Kidney tubule cell (primary cell): ENCODE results near the gene IQSEC1.
"Not testable (repeated sequence)": the region's sequence is repeated elsewhere in the genome, so short reads cannot be mapped to it uniquely, and the experiment has no call there.

Experiments
- DNase-seq: peaks from one replicate; pipeline ENCODE4 v3.0.0-alpha.2; 2018; ENCODE audit warnings: low spot score

Gene IQSEC1

GRCh38 chr3:12869035-12869621 lies 204.1 kb downstream of the IQSEC1 start:
- no peak for DNase-seq

GRCh38 chr3:12868039-12869034 lies 204.9 kb downstream of the IQSEC1 start:
- peak; percentile 86 for DNase-seq

GRCh38 chr3:12866836-12867235 lies 206.4 kb downstream of the IQSEC1 start:
- no peak for DNase-seq

GRCh38 chr3:12865271-12865670 lies 208.0 kb downstream of the IQSEC1 start:
- DNase-seq, result no peak

GRCh38 chr3:12862387-12862786 lies 210.8 kb downstream of the IQSEC1 start:
- DNase-seq, result no peak

- no peak for DNase-seq
Measured at GRCh38 chr3:12861611-12862010, 211.6 kb downstream of the IQSEC1 start.

GRCh38 chr3:12859840-12860239 lies 213.4 kb downstream of the IQSEC1 start:
- DNase-seq, result no peak

- DNase-seq, result no peak
Measured at GRCh38 chr3:12856626-12857025, 216.6 kb downstream of the IQSEC1 start.

GRCh38 chr3:12854565-12854964 lies 218.7 kb downstream of the IQSEC1 start:
- no peak for DNase-seq

GRCh38 chr3:12853847-12854246 lies 219.4 kb downstream of the IQSEC1 start:
- DNase-seq, result not testable (repeated sequence)

- no peak for DNase-seq
Measured at GRCh38 chr3:12852201-12852600, 221.0 kb downstream of the IQSEC1 start.
